GM18502 (cell line): ENCODE data around the gene GSE1.

Source experiments
- ATAC-seq: cut with Tn5 transposase; IDR thresholded peaks from one replicate; pipeline ENCODE4 v1.9.1; 2021; ENCODE audit warnings: mild to moderate bottlenecking; ENCODE audit not compliant: unreplicated experiment, poor library complexity

Gene GSE1

GRCh38 chr16:85605051-85605911 lies 7.8 kb upstream of the GSE1 start:
- ATAC-seq = no peak

- no peak for ATAC-seq
Measured at GRCh38 chr16:85605912-85606841, 6.9 kb upstream of the GSE1 start.

GRCh38 chr16:85606904-85607303 lies 6.2 kb upstream of the GSE1 start:
- no peak for ATAC-seq

DNA sequence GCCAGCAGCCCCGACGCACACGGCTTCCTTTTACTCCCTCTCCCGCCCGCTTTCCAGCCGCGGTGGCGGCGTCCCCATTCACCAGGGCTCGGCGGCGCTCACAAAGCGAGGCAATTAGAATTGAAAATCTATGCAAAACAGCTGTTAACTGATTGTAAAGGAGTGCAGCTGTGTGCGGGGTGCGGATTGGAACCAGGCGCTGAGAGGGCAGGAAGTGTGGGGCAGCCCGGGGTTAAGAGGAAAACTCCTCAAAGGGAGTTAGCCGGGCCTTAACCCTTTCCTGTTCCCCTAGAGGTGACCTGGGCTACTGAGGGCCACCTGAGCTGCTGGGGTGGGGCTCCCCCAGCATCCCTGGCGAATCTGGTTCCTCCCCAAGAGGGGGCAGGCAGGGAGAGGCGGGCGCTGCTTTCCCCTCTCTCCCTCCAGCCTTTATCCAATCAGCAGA lies 5.8 kb upstream of the GSE1 start:
- ATAC-seq = no peak

DNA sequence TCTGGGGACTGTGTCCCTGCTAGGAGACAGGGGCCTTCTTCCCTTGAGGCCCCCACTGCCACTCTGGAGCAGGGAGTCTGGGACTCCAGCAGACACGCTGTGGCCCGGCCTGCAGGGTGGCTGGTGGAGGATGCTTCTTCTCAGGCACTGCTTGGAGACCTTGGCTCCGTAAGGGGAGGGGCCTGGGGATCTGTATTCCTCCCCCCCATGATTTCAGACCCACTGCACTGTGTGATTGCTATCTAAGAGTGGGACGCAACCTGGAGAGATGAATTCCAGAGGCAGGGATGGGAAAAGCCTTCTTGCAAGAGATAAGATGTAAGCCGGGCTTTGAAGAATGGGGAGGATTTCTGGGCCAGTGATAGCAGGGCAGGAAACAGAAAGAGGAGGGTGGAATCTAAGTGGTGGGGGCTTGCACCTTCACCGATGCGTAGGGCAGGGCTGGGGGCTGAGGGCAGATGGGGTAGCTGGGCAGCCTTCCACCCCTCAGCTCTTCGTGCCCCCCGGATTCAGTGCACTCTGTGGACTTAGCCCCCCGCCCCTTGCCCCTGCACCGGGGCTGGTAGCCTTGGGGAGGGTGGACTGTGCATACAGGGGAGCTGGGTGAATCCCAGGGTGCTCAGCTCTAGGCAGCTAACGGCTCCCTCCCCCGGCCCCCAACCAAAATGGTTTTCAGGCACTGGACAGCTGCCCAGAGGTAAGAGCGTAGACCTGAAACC lies 5.2 kb upstream of the GSE1 start:
- no peak for ATAC-seq

DNA sequence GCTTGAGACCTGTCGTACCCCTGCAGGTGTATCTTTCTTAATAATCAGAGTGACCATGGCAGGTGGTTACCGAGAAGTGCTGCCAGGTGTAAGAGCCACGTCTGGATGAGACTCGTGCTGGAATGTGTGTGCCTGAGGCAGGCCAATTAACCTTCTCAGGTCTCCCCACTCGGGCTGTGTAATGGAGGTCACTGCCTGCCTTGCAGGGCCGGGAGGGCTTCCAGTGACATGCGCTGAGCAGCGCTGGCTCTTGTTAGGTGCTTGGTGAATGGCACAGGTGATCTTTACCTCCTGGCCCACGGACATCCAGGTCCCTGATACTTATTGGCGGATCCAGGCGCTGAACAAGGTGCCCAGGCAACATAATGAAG lies 4.6 kb upstream of the GSE1 start:
- no peak for ATAC-seq

DNA sequence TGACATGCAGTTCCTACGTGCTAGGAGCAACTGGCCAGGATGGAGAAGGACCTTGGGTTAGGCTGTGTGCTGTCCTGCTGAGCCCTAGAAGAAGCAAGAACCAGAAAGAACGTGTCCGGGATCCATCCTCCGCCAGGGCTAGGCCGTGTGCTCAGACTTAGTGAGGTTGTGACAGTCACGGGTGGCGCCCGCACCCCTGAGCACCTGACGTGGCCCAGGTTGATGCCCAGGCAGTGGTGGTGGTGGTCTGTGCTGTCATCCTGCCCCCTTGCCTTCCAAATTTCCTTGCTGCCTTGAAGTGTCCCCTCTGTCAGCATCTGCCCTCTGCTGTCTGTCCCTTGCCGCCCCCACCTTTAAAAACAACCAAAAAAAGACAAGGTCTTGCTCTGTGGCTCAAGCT lies 4.2 kb upstream of the GSE1 start:
- no peak for ATAC-seq

DNA sequence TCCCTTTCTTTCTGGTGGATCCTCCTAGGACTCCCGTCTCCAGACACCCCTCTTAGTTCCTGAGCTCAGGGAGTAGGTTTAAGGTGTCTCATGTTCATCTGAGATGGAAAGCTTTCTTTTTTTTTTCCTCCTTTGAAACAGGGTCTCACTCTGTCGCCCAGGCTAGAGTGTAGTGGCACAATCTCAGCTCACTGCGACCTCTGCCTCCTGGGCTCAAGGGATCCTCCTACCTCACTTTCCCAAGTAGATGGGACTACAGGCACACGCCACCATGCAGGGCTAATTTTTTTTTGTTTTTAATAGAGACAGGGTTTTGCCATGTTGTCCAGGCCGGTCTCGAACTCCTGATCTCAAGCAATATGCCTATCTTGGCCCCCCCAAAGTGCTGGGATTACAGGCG lies 3.6 kb upstream of the GSE1 start:
- no peak for ATAC-seq

DNA sequence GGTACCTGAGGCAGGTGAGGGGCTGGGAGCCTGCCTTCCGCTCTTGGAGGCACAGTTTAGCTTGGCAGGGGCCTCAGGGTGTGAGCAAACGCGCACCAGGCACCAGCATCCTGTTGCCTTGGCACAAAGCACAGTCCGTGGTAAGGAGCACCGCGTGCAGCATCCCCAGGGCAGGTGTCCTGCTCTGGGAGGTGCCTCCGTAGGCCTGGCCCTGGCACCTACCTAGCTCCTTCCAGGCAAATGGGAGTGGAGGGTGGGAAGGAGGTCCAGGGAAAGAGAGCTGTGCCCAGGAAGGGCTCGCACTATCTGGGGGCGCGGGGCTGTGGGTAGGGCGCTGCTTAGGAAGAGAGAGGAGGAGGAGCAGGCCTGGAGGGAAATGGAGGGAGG lies 3.1 kb upstream of the GSE1 start:
- ATAC-seq = no peak

DNA sequence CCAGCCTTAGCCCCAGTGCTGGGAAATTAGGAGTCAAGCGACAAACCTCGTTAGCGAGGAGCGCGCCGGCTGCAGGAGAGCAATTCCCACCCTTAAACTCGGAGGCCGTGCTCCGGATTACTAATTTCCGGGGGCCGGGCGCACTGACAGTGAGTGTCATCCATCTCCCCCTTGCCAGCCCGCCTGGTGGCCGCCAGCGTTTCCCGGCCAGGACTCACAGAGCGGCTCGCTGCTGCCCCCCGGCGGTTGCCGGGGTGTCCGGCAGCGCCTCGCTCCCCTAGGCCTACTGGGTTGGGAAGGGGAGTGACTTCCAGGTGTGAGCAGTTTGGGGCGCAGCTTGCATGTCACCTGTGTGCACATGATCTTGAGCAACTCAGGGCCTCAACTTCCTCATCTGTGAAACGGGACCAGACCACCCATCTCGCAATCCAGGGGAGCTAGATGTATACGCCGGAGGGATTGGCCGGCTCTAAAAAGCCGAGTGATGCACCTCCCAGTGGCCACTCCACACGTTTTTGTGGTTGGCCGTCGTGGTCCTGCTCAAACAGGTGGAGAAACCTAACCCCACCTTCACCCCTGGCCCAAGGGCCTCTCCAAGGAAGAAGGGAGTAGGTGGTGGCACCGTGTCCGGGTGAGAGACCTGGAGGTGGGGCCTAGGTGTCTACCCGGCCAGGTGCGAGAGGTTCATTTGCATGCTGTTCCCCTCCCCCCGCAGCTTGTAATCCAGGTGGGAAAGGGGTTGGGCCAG lies 2.5 kb upstream of the GSE1 start:
- ATAC-seq = peak; percentile 40

DNA sequence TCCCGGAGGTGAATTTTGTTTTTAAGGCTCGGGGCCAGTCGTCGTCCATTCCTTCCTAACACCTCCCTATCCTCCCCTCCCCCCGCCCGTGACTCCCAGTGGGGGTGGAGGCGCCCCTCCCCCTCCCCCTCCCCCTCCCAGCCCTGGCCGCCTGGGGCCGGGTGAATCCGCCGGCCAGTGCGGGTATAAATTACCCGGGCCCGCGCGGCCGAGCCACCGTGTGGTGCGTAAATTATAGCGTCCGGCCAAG lies 2.0 kb upstream of the GSE1 start:
- no peak for ATAC-seq

GRCh38 chr16:85611444-85612190 lies 1.5 kb upstream of the GSE1 start:
- no peak for ATAC-seq

- ATAC-seq = no peak
Measured at GRCh38 chr16:85612191-85612800, 826 bp upstream of the GSE1 start.

DNA sequence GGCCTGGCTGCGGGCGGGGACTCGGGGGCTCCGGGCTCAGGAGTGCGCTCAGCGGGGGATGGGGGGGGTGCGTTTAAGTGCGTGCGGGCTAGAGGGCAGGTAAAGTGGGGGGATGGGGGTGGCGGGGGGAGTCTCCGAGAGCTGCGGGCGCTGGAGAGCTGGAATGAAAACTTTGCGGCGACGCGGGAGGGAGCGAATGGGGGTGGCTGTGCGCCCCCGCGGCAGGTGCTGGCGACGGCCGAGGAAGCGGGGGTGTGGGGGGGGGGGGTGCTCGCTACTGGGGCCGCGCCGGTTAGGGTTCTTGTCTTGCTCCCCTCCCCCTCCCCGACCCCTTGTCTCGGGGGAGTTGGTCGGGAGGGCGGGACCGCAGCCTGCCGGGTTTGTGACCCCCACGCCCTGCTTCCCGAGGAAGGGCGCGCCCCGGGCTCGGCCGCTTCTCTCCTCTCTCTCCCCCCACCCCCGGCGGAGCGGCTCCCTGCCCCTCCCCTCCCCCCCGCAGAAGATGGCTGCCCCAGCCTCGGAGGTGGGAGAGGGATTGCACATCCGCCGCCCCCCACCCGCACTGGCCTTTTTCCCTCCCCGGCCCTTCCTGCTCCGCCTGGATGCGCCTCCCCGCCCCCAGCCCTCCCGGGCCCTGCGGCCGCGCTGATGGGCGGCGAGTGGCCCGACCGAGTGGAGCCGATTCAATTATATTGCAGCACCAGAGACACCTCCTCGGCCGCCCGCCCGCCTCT lies 649 bp downstream of the GSE1 start:
- no peak for ATAC-seq

GRCh38 chr16:85614338-85615013 lies 1.4 kb downstream of the GSE1 start:
- no peak for ATAC-seq

DNA sequence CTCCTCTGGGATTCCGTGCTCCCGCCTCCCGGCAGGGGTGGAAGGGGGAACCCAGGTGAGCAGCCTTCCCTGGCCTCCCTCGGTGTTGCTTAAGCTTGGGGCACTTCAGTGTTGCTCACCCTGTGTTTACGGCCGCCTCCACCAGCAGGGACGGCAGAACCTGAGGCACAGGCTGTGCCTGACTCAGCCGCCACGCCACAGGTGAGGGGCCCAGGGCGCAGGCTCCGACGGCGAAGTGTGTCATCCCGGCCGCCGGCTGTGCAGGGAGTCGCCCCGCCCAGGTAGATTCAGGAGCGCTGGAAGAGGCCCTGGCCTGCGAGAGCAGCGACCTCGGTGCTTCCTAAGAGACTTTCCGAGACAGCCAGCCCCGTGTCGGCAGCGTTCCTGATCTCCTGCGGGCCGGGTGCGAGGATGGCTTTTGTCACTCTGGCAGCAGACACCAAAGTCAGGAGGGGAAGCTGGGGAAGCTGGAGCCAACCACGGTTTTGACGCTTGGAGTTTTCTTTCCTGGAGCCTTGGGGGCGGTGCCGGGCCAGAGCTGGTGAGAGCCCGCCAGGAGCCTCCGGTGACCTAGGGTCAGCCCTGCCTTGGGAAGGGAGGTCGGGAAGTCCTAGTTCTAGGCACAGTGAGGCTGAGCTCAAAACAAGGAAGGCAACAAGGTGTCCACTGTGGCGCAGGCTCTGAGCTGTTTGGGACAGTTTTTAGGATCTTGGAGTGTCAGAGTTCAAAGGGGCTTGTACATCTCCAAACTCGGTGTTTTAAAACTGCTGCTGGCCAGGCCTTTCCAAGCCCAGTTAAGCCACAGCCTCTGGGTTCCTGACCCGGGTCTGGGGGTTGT lies 2.1 kb downstream of the GSE1 start:
- ATAC-seq = no peak
